NCI-H2196 (cell line): ENCODE data around the gene ABCC2.

Experiments used
- DNase-seq: peaks from one replicate; lab custom pipeline; 2025; ENCODE audit not compliant: unreplicated experiment; lab: John Stamatoyannopoulos, UW

Gene ABCC2

GRCh38 chr10:99770408-99771045 lies 11.9 kb upstream of the ABCC2 start:
- no peak for DNase-seq

- no peak for DNase-seq
Measured at GRCh38 chr10:99775850-99776249, 6.6 kb upstream of the ABCC2 start.

- no peak for DNase-seq
Measured at GRCh38 chr10:99777918-99778714, 4.3 kb upstream of the ABCC2 start.

GRCh38 chr10:99779335-99779734 lies 3.1 kb upstream of the ABCC2 start:
- DNase-seq: no peak

- no peak for DNase-seq
Measured at GRCh38 chr10:99781734-99782429, 558 bp upstream of the ABCC2 start.

- DNase-seq: no peak
Measured at GRCh38 chr10:99784016-99784726, 1.7 kb downstream of the ABCC2 start.

- DNase-seq: no peak
Measured at GRCh38 chr10:99784727-99785441, 2.4 kb downstream of the ABCC2 start.

GRCh38 chr10:99785646-99786045 lies 3.2 kb downstream of the ABCC2 start:
- no peak for DNase-seq

- no peak for DNase-seq
Measured at GRCh38 chr10:99787311-99787710, 4.9 kb downstream of the ABCC2 start.

- no peak for DNase-seq
Measured at GRCh38 chr10:99787782-99788445, 5.5 kb downstream of the ABCC2 start.

- DNase-seq: no peak
Measured at GRCh38 chr10:99788598-99789256, 6.3 kb downstream of the ABCC2 start.

- DNase-seq: no peak
Measured at GRCh38 chr10:99791831-99792230, 9.4 kb downstream of the ABCC2 start.

GRCh38 chr10:99793819-99794218 lies 11.4 kb downstream of the ABCC2 start:
- no peak for DNase-seq

GRCh38 chr10:99796928-99797327 lies 14.5 kb downstream of the ABCC2 start:
- DNase-seq: no peak

GRCh38 chr10:99798031-99798430 lies 15.6 kb downstream of the ABCC2 start:
- no peak for DNase-seq

- no peak for DNase-seq
Measured at GRCh38 chr10:99798920-99799319, 16.5 kb downstream of the ABCC2 start.

GRCh38 chr10:99799613-99800012 lies 17.2 kb downstream of the ABCC2 start:
- DNase-seq: no peak

GRCh38 chr10:99804471-99804870 lies 22.0 kb downstream of the ABCC2 start:
- DNase-seq: no peak

- DNase-seq: no peak
Measured at GRCh38 chr10:99805190-99805589, 22.8 kb downstream of the ABCC2 start.

GRCh38 chr10:99806091-99806490 lies 23.7 kb downstream of the ABCC2 start:
- DNase-seq: no peak
